HG03342 (cell line): ENCODE data around the gene SH3PXD2A.
A peak's percentile ranks its signal among the peaks of the same experiment; 100 is the strongest.

Experiments used
- ATAC-seq: cut with Tn5 transposase; IDR thresholded peaks from one replicate; pipeline ENCODE4 v1.9.1; 2021; ENCODE audit warnings: mild to moderate bottlenecking, moderate library complexity; ENCODE audit not compliant: unreplicated experiment

The SH3PXD2A gene

DNA sequence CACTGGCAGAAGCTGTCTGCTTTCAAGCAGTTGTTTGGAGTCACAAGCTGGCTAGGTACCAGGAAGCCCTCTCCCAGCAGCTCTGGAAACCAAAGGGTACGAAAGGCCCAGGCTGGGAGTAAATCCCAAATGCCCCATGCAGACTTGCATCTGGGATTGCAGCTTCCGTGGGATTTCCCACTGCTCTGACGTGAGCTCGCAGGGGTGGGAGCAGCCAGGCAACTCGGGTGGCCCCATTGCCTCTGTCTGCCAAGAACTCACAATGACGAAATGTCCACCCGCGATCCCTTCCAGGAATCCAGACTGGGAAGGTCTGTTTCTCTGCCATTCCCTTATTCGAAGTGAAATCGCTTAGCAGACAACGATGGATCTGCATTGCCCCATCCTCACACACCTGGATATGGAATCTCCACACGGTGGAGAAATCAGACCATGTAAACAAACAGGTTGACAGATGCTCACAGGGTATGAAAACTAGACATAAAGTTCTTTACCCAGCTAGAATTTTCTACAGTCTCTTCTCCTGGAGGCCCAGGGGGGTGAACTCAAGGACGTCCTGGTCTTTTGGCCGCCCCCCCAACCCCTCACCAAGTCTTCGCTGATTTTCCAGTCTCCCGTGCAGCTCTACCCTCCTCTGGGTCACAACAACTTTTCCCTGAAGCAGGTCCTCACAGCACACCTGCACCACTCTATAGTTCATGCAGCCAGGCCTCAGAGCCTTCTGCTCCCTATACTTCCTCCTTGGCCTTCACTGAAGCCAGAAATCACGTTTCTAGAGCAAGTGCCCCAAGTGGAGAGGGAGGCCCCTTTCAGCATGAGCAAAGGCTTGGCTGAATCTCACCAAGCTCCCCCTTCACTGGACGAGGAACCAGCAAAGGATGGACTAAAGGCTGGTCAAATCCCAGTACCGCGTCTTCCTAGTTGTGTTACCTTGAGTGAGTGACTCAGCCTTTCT lies 20.0 kb downstream of the SH3PXD2A start:
- no peak for ATAC-seq

DNA sequence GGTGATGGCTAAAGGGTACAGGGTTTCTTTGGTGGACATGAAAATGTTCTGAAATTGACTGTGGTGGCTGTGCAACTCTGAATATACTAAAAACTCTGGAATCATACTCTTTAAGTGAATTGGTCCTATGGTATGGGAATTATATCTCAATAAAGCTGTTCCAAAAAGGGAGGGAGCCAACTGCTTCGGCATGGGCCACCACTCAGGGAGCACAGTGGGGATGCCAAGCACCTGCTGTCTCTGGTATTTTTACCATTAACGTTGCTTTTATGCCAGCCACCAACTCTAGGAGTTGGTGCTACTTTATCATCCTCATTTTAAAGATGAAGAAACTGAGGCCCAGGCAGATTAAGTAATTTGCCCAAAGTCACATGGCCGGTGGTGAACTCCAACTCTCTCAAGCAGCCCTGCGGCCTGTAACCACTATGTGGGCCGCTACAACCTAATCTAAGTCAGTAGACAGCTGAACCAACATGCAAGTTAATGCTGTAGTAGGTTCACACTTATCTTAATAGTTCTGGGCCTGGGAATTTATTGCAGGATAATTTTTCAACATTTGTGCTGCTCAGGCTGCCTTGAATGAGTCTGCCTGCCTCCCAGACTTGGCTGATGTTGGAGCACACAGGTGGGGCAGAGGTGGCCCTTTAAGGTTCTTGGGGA lies 20.8 kb downstream of the SH3PXD2A start:
- no peak for ATAC-seq

DNA sequence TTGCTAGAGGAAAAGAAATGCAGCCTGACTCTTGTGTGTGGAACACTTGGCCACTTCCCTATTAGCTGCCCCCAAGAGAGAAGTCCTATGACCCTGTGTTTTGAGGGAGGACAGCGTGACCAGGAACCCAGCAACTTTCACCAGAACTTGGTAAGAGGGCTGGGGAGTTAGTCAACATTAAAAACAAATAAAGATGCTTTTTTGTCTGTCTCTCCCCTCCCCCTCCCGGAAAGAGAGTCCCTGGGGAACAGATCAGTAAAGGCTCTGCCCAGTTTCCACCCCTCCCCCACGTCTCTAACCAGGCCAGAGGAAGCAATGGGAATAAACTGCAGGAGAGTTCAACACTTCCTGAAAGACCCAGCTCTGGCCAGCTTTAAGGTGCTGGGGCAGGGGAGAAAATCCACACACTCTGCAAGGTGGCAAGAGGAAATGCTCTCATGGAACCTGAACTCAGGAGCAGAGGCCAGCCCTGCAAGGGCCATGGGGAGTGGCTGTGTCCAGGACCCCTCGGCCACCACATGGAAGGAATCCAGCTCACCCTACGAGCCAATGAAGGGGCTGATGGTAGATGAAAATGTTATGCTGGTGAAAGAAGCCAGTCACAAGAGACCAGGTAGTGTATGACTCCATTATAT lies 21.5 kb downstream of the SH3PXD2A start:
- no peak for ATAC-seq

DNA sequence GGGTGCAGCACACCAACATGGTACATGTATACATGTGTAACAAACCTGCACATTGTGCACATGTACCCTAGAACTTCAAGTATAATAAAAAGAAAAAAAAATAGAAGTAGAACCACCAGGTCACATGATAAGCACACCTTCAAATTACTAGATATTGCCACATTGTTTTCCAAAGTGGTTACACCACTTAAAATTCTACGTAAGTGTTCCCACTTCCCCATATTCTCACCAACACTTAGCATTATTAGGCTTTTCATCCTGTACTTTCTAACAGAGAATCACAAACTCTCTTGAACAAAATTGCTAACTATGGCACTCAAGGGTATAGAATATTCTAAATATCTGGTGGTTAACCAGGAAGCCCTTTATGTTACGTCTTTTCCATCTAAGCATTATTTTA lies 22.6 kb downstream of the SH3PXD2A start:
- ATAC-seq = no peak

DNA sequence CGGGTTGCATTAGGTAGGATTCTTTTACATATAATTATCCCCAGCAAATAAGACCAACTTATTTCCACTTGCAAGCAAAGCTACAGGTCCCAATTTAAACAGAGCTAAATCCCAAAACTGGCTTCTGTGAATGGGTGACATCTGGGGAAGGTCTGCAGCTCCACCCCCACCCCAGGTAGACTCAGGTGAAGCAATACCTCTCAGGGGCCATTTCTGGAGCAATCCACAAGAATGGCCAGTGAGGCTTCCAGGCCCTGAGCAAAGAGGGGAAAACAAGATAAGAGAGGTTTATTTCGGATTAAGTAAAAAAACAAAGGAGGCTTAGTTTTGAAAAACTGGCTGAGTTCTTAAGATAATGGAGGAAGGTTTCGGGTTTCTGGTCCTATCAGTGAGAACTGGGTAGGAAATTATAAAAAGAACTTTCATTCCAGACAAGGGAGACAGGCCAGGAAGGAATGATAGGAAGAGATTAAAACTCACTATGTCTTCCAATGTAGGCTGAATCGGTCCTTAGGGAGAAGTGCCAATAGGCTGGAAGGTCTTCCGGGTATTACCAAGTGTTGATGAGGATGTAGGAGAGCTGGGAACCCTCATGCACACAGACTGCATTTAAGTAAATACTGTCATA lies 25.4 kb downstream of the SH3PXD2A start:
- ATAC-seq = no peak

DNA sequence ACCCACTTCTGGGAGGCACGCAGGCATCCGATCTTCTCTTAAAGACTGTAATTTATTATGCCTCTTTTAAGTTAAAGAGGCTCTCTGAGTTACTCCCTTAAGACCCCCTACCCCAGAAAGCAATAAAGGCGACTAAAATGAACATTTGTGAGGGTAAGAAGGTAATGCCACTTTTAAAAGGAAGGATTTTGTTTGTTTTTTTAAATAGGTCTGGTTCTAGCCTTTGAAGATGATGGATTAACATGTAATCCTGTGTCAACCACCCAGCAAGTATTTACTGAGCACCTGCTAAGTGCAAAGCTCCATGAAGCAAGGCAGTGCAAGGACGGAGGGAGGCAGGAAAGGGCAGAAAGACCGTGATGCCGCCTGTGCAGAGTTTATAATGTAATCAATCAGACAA lies 26.1 kb downstream of the SH3PXD2A start:
- no peak for ATAC-seq

DNA sequence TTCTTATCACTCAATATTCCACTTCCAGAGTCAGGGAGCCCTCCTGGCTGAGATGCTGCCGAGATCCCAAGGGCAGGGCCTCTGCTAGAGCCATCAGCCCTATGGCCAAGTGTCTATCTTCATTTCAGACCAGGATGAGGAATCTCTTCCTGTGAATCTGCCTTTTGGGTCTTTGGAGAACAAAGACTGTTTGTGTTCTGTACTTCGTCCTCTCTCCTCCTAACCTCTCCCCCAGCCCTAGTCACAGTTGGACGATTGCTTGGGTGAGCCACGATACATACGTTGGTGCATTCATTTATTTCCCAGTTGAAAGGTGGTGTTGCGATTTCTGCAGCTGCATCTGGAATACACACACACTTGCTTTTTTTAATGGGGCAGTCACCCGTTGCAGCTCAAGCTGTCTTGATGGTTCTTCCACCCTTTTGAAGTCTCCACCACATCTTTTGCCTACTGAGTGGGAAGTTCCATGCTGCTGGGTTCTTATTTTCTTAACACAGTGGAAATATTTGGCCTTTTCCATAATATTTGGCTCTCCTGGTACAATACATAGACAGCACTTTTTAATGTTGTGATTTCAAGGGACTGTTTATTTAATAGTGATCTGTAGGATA lies 26.7 kb downstream of the SH3PXD2A start:
- ATAC-seq = no peak

DNA sequence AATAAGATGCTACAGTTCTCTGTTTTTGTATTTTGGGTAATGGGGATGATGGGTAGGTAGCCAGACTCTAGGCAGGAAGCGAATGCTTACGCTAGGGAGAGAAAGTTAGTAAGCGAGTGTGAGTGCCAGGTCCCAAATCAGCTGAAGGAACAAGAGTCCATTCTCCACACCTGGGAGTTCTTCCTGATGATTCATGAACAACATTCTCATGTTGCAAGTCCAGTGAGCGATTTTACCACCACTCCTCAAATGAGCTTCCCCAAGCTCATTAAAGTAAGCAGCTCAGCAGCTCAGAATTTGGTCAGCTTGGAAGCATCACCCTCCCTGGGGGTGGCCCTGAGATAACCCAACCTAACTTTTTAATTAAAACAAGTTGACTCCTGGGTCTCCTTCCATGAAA lies 27.3 kb downstream of the SH3PXD2A start:
- ATAC-seq = no peak

DNA sequence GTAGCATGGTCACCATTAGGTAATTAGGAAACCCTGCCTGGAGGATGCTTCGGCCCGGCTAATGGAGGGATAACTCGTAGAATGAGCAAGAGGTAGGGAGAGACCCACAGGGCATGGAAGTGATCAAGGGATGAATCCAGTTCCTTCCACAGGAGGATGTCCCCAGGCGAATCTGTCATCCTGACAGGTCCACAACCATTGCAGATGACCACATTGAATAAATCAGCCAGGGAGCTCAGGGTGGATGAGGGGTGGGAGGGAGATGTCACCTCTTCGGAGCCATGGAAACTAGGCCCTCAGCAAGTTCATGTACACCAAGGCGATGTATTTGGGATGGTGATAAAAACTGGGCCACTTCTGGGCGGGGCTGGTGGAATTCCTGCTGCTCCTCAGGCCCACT lies 28.5 kb downstream of the SH3PXD2A start:
- ATAC-seq = no peak

DNA sequence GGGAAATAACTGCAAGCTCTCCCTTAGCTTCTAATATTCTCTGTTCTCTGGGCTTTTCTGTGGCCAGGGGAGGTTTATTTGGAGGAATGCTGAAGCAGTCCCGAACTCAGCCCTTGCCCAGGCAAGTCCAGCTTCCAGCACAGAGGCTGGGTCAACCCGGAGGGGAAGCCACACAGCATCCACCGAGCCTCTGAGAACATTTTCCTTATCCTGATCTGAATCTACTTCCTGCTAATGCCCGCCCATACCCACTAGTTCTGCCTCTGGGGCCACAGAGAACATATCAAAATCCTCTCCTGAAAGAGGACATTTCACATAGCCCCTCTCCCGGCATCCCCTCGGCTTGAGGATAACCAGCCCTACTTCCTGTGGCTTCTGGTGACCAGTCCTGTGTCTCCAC lies 31.1 kb downstream of the SH3PXD2A start:
- ATAC-seq = no peak

DNA sequence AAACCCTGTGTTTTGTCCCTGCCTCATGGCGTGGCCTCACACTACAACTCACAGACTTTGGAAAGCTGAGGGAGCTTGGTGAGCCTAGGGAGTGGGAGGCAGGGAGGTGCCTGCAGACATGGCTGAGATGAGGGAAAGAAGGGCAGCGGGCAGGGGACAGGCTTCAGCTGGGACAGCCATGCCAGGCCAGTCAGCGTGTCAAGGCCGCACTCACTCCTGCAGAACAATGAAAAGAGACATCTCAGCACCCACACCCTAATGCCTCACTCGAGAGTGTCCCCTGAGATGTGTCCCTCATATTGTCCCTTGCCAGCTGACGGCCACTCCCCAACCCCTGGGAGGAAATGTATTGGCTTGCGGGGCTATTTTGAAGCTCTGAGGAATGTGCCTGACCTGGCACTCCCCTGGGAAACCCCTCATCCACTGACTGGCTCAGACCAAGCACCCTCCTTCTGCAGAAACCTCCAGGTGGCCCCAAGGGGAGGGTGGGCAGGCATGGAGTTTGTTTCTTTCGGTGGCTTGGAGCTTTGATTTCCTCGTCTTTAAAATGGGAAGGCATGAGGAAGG lies 31.6 kb downstream of the SH3PXD2A start:
- no peak for ATAC-seq

DNA sequence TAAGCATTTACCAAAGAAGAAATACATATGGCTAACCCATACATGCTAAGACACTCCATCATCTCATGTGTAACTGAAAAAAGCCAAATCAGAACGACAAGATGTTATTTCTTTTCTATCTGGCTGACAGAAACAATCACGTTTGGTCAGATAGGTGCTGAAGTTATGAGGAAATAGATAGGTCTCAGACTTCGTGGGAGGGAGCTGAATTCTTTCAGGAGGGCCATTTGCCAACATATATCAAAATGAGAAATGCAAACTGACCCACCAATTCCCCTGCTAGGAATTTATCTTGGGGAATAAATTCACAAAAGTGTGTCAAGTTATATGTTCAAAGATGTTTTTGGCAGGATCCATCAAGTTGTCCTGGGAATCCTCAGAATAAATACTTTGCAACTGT lies 32.6 kb downstream of the SH3PXD2A start:
- no peak for ATAC-seq

DNA sequence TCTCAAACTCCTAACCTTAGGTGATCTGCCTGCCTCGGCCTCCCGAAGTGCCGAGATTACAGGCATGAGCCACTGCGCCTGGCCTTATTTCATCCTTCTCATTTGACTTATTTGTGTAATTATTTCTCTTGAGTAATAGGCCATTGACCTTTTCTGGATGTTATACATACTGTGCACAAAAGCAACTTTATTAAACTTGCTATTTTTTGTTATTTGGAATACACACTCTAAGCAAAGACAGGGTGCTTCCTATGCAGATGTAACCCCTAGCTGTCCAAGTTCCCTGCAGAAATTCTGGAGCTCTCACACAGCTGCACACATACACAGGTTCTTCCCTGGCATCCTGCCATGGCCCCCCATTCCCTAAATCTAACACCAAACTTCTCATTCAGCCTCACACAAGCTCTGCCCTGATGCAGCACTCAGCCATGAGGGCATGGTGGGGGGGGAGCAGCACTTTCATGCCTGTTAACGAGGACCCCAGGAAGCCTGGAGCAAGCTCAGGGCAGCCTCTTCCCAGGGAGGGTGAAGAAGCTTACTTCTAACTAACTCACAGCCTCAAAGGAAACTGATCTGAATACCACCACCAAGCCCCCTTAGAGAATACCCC lies 33.2 kb downstream of the SH3PXD2A start:
- no peak for ATAC-seq

DNA sequence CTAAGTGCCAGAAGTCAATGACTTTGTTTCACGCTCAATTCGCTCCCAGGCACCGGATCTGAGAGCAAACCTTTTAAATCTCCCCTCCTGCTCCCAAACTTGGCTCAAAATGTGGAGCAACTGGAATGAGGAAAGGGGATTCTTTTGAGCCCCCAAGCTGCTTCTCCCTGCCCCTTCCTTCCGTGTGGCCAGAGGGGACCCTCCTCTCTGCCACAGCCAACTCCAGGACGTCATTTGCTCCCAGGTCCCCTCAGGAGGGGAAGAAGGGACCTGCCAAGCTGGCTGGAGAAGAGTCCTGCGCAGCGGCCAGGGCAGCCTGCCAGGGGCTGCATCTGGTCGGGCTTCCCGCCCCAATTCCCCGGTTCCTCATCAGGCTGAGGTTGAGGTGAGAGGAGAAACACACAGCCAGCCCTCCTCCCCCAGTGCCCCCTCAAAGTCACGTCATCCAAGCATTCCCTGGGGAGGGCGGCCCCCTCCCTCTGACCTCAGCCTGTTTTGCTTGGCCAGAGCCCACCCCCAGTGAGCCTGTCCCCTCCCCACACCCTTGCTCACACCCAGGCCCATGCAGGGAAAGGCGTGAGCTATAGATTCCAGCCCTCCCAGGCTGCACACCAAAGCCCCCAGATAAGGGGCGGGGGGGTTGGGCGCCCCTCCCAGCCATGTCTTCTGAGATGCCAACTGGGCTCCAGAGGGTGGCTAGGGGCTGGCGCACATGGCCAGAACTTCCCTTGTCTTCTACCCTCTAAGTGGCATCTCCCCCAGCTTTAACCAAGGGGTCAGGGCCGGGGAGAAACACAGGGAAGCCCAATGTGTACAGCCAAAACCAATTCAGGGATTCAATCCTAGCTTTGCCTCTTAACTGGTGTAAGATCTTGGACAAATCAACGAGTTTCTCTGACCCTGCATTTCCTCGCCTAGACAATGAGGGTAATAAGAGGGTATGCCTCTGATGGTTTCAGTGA lies 35.0 kb downstream of the SH3PXD2A start:
- ATAC-seq = no peak

DNA sequence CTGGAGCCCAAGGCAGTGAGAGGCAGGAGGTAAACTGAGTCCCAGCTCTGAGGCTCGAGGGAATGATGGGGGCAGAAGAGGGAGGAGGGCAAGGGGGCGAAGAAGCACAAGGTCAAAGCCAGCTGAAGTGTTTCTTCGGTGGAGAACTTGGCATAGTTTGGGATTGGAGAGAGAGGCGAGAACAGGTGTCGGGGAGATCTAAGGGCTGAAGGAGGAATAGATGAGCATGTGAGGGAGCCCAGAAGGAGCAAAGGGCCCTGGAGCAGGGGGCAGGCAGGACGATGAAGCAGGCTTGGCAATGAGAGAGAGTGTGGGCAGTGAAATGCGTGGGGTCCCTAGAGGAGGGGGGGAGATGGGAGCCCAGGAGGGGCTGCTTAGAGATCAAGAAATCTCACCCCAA lies 35.9 kb downstream of the SH3PXD2A start:
- ATAC-seq = no peak

DNA sequence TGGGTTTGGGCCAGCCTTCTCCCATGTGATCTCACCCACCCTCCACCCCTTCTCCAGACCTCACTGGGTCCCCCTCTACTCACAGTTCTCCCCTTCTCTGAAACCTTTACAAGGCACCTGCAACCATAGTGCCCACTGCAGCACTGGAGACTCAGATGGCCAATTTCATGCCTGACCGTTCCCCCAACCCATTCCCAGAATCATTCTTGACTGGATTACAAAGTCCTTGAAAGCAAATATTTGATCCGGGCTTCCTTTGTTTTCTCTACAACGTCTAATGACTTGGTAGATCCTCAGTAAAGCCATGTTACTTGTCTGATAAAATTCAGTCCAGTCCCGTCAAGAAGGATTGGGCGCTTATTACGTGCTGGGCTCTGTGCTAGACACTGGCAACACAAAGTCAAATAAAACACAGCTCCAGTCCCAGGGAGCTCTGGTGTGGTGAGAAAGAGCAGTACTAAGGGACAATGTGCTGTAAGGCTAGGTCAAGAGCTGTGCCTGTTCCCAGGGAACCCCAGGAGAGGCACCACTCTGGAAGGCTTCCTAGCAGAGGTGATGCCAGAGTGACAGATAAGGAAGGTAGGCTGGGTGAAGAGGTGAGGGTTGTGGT lies 36.5 kb downstream of the SH3PXD2A start:
- no peak for ATAC-seq

DNA sequence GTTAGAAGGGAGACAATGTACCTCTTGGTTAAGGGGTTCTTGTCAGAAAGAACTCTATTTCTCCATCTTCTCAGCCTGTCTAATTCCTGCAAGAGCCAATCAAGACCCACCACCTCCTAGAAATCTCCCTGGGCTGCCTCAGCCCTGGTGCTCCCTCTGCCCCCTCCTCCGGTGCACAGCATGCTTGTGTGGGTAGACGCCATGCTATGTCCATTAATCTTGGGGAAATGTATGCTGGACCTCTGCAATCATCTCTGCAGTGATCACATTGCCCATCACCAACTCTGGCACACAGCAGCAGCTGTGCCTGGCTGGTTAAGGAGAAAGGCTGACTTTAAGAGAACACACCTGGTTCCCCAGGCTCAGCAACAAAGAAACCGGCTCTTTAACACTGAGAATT lies 37.3 kb downstream of the SH3PXD2A start:
- ATAC-seq = no peak

DNA sequence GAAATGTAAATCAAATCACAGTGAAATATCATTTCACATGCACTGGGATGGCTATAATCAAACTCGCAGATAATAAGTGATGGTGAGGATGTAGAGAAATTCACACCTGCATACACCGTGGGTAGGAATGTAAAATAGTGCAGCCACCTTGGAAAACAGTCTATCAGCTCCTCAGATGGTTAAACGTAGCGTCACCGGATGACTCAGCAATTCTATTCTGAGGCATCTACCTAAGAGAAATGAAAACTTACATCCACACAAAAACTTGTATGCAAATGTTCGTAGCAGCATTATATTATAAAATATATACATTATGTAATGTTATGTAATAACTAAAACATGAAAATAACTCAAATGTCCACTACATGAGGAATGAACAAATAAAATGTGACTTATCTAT lies 38.9 kb downstream of the SH3PXD2A start:
- peak; percentile 72 for ATAC-seq
